Esophagus squamous epithelium (tissue), 5 donors: Measurements from ENCODE around the gene GMFB. TPM values are rescaled to one million over a fixed set of nuclear protein-coding genes. Genes with fewer than 3 reads are reported as not detected.

Source experiments
- DNase-seq: peaks from one replicate; lab custom pipeline; 2025; lab: John Stamatoyannopoulos, UW
- H3K27ac ChIP-seq, 4 donors: fragments of 200-600 bp; sonication (generic); one replicate each; pipeline ENCODE4 v1.5.1; 2016 to 2019; ENCODE audit warnings: mild to moderate bottlenecking in 1 of 4
- H3K27me3 ChIP-seq, 4 donors: fragments of 200-600 bp; sonication (generic); 1 replicate in 3 of 4; 2 replicates in 1 of 4; pipeline versions ENCODE4 v1.5.1 to v1.6.0; 2017 to 2021; ENCODE audit warnings: antibody characterized with exemption in 1 of 4
- H3K36me3 ChIP-seq, 3 donors: fragments of 200-600 bp; sonication (generic); one replicate each; pipeline ENCODE4 v1.5.1; 2016 to 2019
- H3K4me1 ChIP-seq, 3 donors: fragments of 200-600 bp; sonication (generic); one replicate each; pipeline ENCODE4 v1.5.1; 2017 to 2019
- H3K4me3 ChIP-seq, 4 donors: fragments of 200-600 bp; sonication (generic); 1 replicate in 3 of 4; 2 replicates in 1 of 4; pipeline ENCODE4 v1.5.1; 2016 to 2019; ENCODE audit warnings: mild to moderate bottlenecking in 2 of 4, moderate library complexity in 1 of 4
- H3K9me3 ChIP-seq, 3 donors: fragments of 200-600 bp; sonication (generic); one replicate each; pipeline ENCODE4 v1.5.1; 2016 to 2019
- CTCF ChIP-seq, 6 experiments: fragments of 450-650 bp in 4 of 6; fragments of 200-600 bp in 2 of 6; sonication (generic) in 2 of 6; IDR thresholded peaks; one replicate each; pipeline ENCODE4 v1.5.1; 2016 to 2019; ENCODE audit warnings: antibody characterized with exemption in 6 of 6, mild to moderate bottlenecking in 4 of 6, moderate library complexity in 4 of 6
- POLR2A ChIP-seq, 4 donors: fragments of 450-650 bp; IDR thresholded peaks; one replicate each; pipeline ENCODE4 v1.6.1; 2017; ENCODE audit warnings: antibody characterized with exemption in 4 of 4, mild to moderate bottlenecking in 4 of 4, moderate library complexity in 3 of 4
- WGBS, 2 donors: methylation state at CpG; one replicate each; pipeline ENCODE4 v1.1.5; 2018; 5-methylcytosine and 5-hydroxymethylcytosine counted together
- intact Hi-C: fragments of 100-400 bp; cut with DNase I; formaldehyde crosslinking; loops from one replicate; pipeline ENCODE4 v1.15.0; 2022
- total RNA-seq, 4 donors: library from RNA; depleted of rRNA; stranded (reverse); fragments of >200 nt; gene quantifications; one replicate each; pipeline ENCODE4 v1.1.0, GENCODE V29; 2016
- donor health status: DM: yes; HTN: yes; CAD: no.

Gene GMFB
- total RNA-seq, 4 donors from 2014 or later = 10.2 to 69.8 (median 36.2) TPM

GRCh38 chr14:54516709-54517108 lies 27.9 kb upstream of the GMFB start:
- H3K9me3 ChIP-seq = peaks cover 0 to 6% (median 2%) of the 10 kb centered on the region in 3 donors
- no peaks in the 10 kb centered on the region for H3K27me3 ChIP-seq
- DNase-seq = no peak
- peaks cover 0 to 12% (median 6%) of the 10 kb centered on the region in 3 donors for H3K4me1 ChIP-seq
- TF ChIP-seq CTCF (IDR thresholded peaks at IDR 0.05) (no peak), POLR2A (IDR thresholded peaks at IDR 0.05) (no peak)
- intact Hi-C loops = no loop called here
- H3K36me3 ChIP-seq = peaks cover 0 to 11% (median 0%) of the 10 kb centered on the region in 3 donors
- H3K27ac ChIP-seq = no peak overlapping the region
- WGBS, 2 donors = 92 to 95% methylated on average over 1 of the region's 1 CpG
- no peak overlapping the region for H3K4me3 ChIP-seq

GRCh38 chr14:54515670-54516069 lies 26.9 kb upstream of the GMFB start:
- no peak for DNase-seq
- Histone ChIP-seq H3K27me3 (no peaks in the 10 kb centered on the region), H3K27ac (no peak overlapping the region), H3K9me3 (peaks cover 0 to 6% (median 2%) of the 10 kb centered on the region in 3 donors), H3K4me3 (no peak overlapping the region), H3K36me3 (peaks cover 0 to 11% (median 0%) of the 10 kb centered on the region in 3 donors), H3K4me1 (peaks cover 0 to 23% (median 14%) of the 10 kb centered on the region in 3 donors)
- TF ChIP-seq POLR2A (IDR thresholded peaks at IDR 0.05) = no peak
- intact Hi-C loops = no loop called here
- 75 to 80% methylated on average over 1 of the region's 1 CpG for WGBS, 2 donors

GRCh38 chr14:54512393-54512792 lies 23.6 kb upstream of the GMFB start:
- 69 to 92% methylated on average over 1 of the region's 1 CpG for WGBS, 2 donors
- Histone ChIP-seq H3K27me3 (no peaks in the 10 kb centered on the region), H3K4me1 (peaks cover 0 to 36% (median 20%) of the 10 kb centered on the region in 3 donors), H3K9me3 (peaks cover 0 to 6% (median 2%) of the 10 kb centered on the region in 3 donors), H3K4me3 (no peak overlapping the region), H3K27ac (no peak overlapping the region), H3K36me3 (peaks cover 0 to 11% (median 0%) of the 10 kb centered on the region in 3 donors)
- intact Hi-C loops = no loop called here
- TF ChIP-seq CTCF (IDR thresholded peaks at IDR 0.05) (no peak), POLR2A (IDR thresholded peaks at IDR 0.05) (no peak)
- no peak for DNase-seq

GRCh38 chr14:54509546-54510501 lies 21.0 kb upstream of the GMFB start, which contains the start of gene CGRRF1:
Gene CGRRF1, plus strand, starts transcription at chr14:54509906. Its CDS starts 54 bp downstream, at chr14:54509960.
- WGBS, 2 donors = 0% methylated on average over 3 to 23 of the region's 66 CpGs
- Histone ChIP-seq H3K9me3 (no peaks in the 10 kb centered on the region), H3K27ac (peak within 1 kb of the TSS; percentile 80 to 90 (median 88)), H3K4me3 (peak within 1 kb of the TSS; percentile 77 to 97 (median 94)), H3K4me1 (peaks cover 0 to 36% (median 20%) of the 10 kb centered on the region in 3 donors), H3K27me3 (no peaks in the 10 kb centered on the region), H3K36me3 (no peaks in the 10 kb centered on the region)
- intact Hi-C loops = no loop called here
- peak; percentile 87 for DNase-seq
- TF ChIP-seq POLR2A (IDR thresholded peaks at IDR 0.05) (peak in 3 of 4 donors; percentile 48 to 69 (median 54)), CTCF (IDR thresholded peaks at IDR 0.05) (peak; percentile 51 to 96 (median 70))

GRCh38 chr14:54503486-54503885 lies 14.7 kb upstream of the GMFB start:
- DNase-seq = no peak
- Histone ChIP-seq H3K4me1 (no peaks in the 10 kb centered on the region), H3K36me3 (no peaks in the 10 kb centered on the region), H3K9me3 (no peaks in the 10 kb centered on the region), H3K27ac (no peak overlapping the region), H3K4me3 (no peak overlapping the region), H3K27me3 (no peaks in the 10 kb centered on the region)
- WGBS, 2 donors = 50 to 56% methylated on average over 3 of the region's 3 CpGs
- intact Hi-C loops = no loop called here
- TF ChIP-seq POLR2A (IDR thresholded peaks at IDR 0.05) (no peak), CTCF (IDR thresholded peaks at IDR 0.05) (peak in 2 of 6 experiments; percentile 3 to 6)
